SH-SY5Y (cell line): ENCODE results near the gene MACROD2.

ENCODE experiments used
- GATA2 ChIP-seq: IDR thresholded peaks from 2 replicates; pipeline ENCODE4 v1.6.1; 2011; ENCODE audit warnings: mild to moderate bottlenecking, low read depth, low read length
- GATA3 ChIP-seq: IDR thresholded peaks from 2 replicates; pipeline ENCODE4 v1.6.1; 2011; ENCODE audit warnings: low read depth, mild to moderate bottlenecking, low read length, moderate library complexity

MACROD2 gene

GRCh38 chr20:14538433-14538832, 543.1 kb downstream of the MACROD2 start:
- TF ChIP-seq GATA3 (no peak), GATA2 (no peak)

GRCh38 chr20:14543040-14543439, 547.7 kb downstream of the MACROD2 start:
- TF ChIP-seq GATA3 (no peak), GATA2 (no peak)

GRCh38 chr20:14544688-14545087, 549.4 kb downstream of the MACROD2 start:
- TF ChIP-seq GATA3 (no peak), GATA2 (no peak)

- no peak for TF ChIP-seq GATA2
- TF ChIP-seq GATA3 = no peak
These were observed 555.3 kb downstream of the MACROD2 start for GRCh38 chr20:14550655-14551054.

GRCh38 chr20:14553774-14554534, 558.6 kb downstream of the MACROD2 start:
- TF ChIP-seq GATA3 (no peak), GATA2 (no peak)

DNA sequence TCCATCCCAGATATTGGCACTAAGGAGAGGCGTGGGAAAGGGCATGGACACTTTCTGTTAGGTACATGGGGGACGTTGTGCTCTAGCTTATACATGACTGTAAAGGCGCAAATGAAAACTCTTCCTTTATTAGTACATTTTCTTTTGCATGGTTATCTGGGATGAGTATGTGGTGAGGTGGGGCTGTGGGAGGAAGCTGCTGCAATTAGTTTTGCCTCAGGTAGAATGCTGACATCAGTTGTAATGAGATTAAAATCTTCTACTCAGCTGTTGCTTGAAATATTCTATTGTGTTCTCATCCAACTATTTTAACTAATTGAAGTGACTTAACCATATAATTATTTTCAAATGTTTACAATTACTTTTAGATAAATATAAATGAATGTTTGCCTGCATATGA, 560.4 kb downstream of the MACROD2 start:
- TF ChIP-seq GATA2 (no peak), GATA3 (no peak)

- TF ChIP-seq GATA3 (no peak), GATA2 (no peak)
These were observed 560.9 kb downstream of the MACROD2 start for GRCh38 chr20:14556206-14556605.

GRCh38 chr20:14559612-14560011, 564.3 kb downstream of the MACROD2 start:
- TF ChIP-seq GATA2 = no peak
- no peak for TF ChIP-seq GATA3

GRCh38 chr20:14561741-14562221, 566.5 kb downstream of the MACROD2 start:
- no peak for TF ChIP-seq GATA2
- no peak for TF ChIP-seq GATA3

DNA sequence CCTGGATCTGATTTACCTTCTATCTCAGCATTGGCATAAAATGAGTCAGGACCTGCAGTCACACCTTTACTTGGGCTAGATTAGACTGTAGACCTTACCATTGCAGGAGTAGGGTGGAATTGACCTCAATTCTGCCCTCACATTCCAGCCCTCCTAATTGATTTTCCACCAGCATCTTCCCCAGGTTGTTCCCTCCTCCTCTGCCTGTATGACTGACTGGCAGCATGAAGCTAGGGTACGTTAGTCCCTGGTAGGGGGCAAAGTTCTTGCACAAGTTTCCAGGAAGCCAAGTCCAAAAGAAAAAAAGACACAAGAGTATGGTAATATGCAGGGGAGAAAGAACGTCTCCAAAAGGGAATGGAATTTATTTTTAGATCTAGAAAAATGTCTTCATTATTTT, 567.7 kb downstream of the MACROD2 start:
- no peak for TF ChIP-seq GATA2
- TF ChIP-seq GATA3 = no peak

DNA sequence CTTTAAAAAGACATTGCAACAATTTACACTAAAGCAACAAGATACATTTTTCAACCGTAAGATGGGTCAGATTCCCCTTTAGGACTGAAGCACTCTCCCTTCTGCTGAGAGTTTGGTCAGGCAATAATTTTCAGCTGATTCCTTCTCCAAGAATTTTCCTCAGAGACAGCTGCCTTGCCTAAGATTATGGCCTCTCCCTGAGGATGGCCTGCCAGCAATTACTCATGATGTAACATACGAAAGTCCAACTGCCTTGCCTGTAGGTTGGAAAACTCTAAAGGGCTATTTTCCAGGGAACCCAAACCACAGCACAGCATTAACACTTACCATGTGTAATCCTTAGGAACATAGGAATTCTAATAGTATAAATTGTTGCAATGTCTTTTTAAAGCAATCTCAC, 571.2 kb downstream of the MACROD2 start:
- TF ChIP-seq GATA3 (no peak), GATA2 (no peak)

DNA sequence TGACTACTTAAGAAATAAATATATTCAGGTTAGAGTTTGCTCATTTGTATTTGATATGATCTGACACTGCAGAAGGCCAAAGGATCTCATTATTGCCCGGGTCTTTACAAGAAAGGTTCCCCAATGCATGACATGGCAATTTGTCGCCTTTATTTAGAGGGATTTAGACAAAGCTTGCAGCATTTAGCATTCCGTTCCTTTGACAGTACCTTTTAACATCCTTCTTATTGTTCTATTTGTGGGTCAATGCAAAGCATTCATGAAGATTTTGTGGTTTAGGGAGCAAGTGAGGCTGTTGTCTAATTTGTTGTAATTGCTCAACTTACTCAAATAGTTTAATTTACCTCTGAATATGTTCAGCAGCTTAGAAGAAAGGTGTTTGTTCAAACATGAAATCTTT, 572.9 kb downstream of the MACROD2 start:
- TF ChIP-seq GATA3 (no peak), GATA2 (no peak)

DNA sequence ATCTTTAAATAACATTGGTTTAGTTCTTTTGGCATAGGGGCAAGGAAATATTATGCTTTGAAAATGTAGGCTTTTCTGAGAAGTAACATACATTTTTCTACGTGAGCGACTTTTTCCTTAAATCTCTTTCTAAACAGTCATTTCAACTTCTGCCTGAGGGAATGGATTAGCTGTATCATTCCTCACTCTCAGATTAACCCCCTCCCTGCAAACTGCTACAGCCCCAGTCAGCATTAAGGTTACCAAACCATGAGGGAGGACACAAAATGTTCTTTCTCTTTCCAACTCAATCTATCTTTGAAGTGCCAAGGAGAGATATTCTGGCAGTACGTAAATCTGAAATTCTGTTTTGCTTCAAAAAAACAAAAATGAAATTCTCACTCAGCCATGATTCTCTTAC, 573.4 kb downstream of the MACROD2 start:
- TF ChIP-seq GATA3 (no peak), GATA2 (no peak)

- no peak for TF ChIP-seq GATA3
- no peak for TF ChIP-seq GATA2
These were observed 574.3 kb downstream of the MACROD2 start for GRCh38 chr20:14569641-14570040.

DNA sequence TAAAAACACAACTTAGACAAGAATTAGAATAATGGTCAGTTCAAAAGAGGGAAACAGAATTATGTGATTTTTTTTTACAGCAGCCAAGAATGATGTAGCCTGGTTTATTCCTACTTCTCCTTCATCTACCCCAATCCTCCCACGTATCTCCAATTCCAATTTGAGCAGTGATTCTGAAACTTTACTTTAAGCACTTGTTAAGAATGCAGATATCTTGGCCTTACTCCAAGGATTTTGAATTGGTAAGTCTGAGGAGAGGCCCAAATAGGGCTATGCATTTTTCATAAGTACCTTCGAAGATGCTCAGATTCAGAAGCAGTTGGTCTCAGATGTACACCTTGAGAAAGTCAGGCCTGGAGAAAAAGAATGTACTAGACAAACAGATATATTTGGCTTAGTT, 575.5 kb downstream of the MACROD2 start:
- no peak for TF ChIP-seq GATA3
- no peak for TF ChIP-seq GATA2
